Measurements from ENCODE around the gene USPL1.
A peak's percentile ranks its signal among the peaks of the same experiment; 100 is the strongest.
"Not testable (repeated sequence)": the region's sequence is repeated elsewhere in the genome, so short reads cannot be mapped to it uniquely, and the experiment has no call there.

Gene USPL1

DNA sequence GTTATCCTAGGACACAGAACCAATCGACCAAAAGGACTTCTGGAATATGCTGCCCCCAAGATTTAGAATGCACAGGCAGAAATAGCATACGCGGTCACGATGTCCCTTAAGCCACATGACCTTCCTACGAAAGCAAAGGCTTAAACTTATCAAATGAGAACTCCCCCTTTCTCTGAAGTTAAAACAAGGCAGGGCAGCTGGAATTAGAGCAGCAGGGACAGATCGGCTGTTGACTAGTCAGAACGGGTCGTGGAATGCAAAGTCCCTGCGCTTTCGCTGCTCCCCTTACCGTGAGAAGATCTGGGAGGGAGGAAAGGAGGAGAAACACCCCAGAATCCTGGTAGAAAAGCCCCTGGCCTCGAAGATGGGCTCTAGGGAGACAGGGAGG, 799 bp upstream of the USPL1 start:
- peak; percentile 76 to 79 for DNase-seq

DNA sequence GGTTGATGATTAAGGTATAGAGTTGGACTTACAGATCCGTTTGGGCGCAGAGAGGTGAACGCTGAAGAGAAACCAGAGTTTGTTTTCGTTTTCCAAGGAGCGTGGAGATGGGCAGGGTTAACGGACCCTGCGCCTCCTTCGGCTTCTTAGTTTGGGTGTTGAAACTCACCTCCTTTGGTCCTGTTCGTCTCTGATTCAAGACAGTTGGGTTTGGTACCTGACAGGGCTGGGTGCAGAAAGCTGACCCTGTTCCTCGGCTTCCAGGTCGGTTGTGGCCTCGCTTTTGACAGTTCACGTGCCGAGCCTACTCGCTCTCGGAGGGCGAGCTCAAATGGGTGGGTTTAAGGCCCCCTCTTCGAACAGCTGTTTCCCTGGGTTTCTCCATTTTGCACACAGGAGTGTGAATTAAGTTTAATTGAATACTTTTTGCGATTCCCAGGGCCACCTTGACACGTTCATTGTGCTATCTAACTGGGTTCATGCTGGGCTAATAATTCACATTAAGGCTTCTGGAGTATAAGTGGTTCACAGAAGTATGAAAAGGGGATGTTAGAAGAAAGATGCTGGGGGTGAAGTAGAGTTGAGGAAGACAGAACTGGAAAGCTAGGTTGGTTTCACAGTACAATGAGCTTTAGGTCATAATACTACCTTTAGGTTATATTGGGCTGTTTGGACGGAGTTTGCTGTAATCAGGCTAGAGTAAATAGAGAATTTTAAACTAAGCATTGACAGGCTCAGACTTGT, 638 bp downstream of the USPL1 start:
- DNase-seq, result peak in 1 of 2 donors; percentile 31

DNA sequence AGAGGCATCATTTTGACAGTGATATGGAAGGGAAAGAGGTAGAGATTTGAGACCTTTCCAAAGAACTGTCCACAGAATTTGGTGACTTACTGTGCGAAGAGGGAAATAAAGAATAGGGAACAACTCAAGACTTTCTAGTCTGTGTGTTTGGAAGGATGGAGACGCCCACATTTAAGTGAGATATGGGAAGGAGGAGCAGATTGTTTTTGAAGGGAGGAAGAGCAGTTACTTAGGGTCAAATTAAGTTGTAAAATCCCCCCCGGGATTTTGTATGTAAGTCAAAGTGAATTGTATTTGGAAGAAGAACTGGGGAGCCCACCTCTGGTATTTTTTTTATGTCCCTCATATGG, 1.2 kb downstream of the USPL1 start:
- DNase-seq, result no peak

DNA sequence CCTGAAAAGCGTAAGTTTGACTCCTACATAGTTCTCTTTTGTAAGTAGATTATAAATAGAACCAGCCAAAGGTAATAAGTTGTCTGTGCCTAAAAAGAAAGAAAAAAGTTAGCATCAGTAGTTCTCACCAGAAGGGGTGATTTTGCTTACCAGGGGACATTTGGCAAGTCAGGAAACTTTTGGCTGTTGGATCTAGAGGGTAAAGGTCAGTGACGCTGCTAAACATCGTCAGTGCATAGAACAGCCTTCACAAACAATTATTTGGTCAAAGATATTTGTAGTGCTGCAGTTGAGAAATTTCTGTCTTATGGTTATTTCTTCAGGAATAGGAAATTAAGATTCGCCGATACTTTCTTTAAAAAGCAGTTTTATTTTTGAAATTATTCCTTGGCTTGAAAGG, 2.0 kb downstream of the USPL1 start:
- no peak for DNase-seq

DNA sequence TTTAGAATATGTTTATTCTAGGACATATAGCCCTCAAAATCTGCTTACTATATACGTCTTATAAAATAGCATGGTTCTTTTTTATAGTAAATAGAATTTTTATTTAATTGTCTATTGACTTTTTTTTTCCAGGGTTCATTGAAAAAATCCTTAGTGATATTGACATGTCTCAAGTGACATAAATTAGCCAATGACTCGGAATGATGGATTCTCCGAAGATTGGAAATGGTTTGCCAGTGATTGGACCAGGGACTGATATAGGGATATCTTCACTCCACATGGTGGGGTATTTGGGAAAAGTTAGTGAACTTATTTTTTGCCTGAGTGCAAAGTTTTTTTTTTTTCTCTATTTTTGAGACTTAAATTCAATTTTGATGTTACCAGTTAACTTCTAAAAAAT, 3.2 kb downstream of the USPL1 start:
- no peak for DNase-seq

DNA sequence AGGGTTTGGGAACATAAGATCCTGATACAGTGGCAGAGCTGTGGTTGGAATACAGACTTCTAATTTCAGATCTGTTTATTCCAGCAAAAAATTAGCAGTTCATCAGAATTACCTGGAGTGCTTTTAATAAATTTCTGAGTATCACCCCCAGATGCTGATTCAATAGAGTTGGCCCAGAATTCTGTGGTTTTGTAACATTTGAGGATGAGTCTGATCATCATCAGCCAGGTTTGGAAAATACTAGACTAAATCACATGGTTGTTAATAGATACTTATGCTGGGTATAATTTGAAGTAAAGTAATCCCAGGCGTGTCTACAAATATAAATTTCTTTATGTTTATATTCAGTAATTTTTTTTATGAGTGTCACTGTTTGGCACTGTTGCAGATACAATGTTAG, 4.8 kb downstream of the USPL1 start:
- DNase-seq, result no peak

DNA sequence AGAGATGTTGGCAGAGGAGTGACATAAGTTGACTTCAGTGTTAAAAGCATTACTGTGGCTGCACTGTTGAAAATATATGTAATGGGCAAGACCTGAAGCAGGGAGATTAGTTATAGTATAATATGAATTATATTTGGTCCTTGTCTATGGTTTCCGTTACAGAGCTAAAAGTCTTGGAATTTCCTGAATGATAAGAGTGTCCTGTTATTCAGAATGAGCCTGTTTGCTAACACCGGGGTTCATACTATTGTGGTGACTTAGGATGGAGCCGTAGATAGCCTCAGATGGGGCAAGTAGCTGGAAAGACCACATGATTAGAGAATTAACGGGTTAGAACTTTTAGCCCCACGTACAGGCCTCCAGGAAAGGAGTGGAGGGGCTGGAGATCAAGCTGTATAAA, 5.7 kb downstream of the USPL1 start:
- DNase-seq, result no peak

DNA sequence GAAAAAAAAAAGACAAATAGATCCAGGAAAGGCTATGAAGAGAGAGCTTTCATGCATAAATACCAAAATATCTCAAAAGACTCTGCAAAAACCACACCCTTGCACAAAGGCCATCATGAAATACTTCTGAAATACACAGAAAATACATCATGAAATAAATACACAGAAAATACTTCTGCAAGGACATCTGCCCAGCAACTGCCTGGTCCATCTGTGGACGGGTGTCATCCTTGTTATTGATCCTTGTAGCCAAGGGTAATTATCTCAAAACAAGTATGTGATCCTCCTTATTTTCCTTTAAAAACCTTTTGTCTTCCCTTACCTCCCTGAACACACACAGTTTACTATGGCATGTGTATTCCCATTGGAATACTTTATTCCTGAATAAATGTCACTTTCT, 6.9 kb downstream of the USPL1 start:
- no peak for DNase-seq

DNA sequence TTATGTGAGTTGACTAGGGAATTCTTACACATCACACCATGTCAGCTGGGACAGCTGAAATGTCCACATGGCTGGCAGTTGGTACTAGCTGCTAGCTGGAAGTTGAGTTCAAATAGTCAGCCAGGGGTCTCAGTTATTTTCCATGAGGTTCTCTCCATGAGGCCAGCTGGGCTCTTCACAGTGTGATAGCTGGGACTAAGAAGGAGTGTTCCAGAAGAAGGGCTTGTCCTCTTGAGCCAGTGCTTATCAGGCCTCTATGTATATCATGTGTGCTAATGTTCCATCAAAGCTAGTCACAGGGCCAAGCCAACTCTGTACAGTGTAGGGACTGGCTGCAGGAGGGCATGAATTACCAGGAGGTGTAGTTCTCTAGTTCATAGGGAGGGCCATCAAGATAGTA, 11.8 kb downstream of the USPL1 start:
- DNase-seq, result no peak

DNA sequence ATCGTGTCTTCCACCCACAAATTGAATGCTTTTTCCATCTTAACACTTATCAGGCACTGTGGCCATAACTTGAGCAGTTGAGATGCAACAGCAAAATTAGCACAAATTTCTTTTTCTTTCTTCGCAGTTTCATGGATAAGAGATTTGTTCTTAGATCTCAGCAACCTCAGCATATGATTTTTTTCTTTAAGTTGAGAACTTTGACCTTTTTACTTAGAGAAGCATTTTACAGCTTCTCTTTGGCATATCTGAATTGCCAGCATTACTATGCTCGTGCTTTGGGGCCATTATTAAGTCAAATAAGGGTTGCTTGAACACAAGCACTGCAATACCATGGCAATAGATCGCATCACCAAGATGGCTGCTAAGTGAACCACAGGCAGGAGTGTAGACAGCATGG, 16.1 kb downstream of the USPL1 start:
- no peak for DNase-seq

DNA sequence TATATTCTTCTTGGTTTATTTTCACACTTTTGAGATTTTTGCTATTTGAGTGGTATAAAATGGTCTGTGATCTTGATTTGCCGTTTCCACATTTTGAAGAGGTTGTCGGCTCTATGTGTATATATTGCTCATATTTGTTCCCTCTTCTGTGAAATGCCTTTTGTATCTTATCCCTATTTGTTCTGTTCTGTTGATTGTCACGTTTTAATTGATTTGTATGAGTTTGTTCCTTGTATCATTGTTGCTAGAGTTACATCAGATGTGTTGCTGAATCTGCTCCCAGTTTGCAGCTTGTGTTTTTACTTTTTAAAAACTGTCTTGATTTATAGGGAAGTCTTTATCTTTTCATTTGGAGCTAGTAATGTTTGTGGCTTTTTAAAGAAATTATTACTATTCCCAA, 17.1 kb downstream of the USPL1 start:
- no peak for DNase-seq

DNA sequence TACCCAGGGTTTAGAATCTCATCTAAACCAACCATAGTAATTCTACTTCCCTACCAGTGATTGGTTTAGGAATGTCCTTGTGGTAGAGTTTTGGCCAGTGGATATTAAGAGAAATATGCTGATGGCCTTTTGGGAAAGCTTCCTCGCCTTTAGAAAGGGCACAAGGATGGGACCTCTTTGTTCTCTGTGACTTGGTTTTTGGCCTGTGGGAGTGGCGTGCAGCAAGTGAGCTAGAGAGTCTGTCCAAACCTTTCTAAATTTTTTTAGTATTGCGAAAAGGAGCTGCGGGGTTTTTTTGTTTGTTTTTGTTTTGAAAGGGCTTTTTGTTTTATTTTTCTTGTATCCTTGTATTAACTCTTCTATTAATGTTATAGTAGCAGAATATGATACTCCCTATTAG, 20.6 kb downstream of the USPL1 start:
- no peak for DNase-seq

DNA sequence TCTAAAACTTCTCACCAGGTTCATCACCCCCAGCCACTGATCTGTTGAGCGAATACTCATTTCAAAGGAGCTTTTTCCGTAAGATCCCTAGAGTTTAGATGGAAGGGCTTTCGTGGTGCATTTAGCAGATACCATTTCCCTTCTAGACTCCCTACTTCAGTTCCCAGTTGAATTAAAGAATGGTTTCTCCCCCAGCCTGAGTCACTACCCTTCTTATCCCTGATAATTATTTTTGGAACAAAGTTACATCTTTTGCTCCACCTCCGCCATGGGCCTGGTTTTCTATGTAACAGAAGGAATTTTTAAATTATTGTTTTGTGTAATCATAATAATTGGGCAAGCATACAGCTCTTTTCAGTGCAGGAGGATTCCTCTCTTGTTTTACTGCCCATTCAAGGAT, 22.0 kb downstream of the USPL1 start:
- no peak for DNase-seq

DNA sequence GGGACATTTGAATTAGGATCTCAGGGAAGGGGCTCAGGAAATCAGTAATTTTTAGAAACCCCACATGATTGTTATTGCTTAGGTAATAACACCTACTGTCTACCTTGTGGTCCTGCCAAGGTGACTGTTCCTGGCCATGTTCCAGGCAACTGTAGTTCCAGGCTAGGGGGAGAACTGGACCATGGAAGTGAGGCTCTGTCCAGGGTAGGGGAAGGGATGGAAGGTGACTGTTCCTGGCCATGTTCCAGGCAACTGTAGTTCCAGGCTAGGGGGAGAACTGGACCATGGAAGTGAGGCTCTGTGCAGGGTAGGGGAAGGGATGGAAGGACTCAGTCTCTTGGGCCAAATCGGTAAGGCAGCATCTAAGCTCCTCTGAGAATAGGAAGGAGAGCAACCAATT, 23.5 kb downstream of the USPL1 start:
- DNase-seq, result not testable (repeated sequence)

DNA sequence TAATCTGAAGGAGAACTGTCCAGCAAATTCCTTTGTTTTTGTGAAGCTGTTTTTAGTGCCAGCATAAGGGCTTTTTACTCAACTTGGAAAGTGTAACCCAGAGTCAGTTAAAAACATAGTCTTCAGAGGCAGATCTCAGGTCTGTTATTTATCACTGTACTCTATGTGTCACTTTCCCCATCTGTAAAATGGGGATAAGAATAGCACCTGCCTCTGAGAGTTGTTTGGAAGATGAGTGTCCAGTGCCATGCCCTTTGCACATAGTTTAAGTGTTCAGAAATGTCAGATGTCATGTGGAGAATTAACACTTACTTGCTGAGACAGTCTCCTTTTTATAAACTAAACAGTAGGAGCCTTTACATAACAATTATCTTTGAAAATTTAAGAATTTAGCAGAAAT, 27.9 kb downstream of the USPL1 start:
- DNase-seq, result no peak

DNA sequence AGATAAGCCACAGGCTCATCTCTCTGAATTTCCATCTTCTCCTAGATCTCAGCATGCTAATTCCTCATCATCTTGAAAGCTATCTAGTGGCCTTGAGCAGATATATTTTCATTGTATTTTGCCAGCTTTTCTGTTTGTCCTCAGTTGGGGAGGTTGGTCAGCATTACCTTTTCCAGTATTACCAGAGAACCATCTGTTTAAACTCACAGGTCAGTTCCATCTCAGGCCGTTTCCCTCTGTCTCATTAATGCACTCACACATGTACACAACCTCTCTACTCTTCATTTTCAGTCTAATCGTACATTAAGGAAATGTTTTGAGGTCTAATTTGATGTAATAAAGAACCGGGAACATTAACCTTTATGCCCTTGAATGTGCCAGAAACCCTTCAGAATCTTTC, 29.7 kb downstream of the USPL1 start:
- DNase-seq, result no peak

DNA sequence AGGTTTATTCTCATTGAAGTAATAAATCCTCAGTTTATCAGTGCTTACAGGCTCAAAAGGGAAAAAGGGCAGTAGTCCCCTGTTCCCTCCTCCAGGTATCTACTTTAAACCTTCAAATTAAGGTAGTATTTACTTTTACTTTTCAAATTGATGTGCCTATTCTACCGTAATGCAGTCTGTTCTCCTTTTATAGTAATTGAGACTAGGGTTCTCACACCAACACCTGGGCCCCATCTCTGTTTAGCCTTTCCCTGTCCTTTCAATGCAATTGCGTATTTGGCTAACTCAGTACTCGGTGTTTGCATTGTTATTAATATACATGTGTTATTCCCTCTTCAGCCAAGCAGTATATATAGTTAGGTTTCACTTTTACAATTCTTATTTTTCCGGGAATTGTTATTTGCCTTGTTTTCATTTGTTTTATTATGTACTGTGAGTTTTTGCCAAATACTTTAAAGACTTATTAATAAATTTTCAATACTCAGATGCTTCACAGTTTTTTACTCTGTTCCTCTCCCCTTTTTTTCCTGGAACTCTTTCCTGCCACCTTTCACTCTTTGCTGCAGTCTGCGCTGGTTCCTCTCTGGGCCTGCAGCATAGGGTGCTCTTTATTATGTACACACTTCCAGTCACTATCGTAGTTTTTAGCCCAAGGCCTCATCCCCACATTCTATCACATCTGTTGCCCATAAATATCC, 30.3 kb downstream of the USPL1 start:
- DNase-seq, result no peak

DNA sequence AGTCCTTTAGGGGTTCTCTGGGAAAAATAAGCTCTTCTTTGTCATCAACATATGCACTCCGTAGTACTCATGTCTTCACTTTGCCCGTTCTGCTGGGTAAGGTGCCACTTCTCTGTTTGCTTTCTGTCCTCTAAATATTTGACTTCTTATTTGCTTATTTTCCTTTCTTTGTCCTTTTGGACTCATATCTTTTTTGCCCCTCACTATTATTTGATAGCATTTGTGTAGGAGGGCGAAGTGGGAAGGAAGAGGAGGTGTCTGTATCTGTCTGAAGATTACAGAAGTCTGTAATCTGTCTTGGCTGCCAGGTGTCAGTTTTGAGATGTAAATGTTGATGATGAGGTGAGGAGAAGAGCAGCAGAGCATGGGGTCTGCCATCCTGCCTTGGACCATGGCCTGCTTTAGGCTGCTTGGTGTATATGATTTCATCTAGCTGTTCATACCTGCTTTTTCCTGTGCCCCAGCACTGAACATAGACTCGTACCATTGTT, 30.8 kb downstream of the USPL1 start:
- no peak for DNase-seq

DNA sequence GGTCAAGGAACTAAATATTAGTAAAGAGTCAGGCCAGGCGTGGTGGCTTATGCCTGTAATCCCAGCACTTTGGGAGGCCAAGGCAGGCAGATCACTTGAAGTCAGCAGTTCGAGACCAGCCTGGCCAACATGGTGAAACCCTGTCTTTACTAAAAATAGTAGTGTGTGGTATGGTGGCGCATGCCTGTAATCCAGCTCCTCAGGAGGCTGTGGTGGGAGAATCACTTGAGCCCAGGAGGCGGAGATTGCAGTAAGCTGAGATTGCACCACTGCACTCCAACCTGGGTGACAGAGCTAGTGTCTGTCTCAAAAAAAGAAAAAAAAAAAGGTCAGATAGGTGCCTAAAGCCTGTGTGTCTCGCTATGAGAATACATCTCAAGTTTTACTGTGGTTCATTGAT, 33.9 kb downstream of the USPL1 start:
- not testable (repeated sequence) for DNase-seq

DNA sequence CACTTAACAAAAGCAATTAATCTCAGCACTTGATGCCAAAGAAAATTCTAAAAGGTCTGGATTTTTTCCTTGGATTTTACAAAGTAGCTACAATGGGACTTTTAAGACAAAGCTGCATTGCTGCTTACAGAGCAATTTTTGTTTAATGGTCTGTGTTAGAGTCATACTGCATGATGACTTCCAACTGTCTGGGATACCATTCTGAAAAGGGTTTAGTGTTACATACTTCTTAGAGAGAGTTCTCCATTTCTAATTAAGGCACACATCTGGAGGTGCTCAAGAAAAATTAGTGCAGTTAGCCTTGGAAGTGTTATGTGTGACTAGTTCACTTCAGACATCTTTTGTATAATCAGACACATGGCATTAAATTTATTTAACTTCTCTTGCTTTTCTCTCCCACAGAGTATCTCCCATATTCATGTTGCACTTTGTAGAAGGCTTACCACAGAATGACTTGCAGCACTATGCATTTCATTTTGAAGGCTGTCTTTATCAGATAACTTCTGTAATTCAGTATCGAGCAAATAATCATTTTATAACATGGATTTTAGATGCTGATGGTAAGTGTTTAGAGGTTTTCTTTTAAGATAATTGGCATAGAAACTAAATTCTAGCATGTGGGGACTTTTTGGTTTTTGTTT, 35.1 kb downstream of the USPL1 start:
- DNase-seq, result no peak

DNA sequence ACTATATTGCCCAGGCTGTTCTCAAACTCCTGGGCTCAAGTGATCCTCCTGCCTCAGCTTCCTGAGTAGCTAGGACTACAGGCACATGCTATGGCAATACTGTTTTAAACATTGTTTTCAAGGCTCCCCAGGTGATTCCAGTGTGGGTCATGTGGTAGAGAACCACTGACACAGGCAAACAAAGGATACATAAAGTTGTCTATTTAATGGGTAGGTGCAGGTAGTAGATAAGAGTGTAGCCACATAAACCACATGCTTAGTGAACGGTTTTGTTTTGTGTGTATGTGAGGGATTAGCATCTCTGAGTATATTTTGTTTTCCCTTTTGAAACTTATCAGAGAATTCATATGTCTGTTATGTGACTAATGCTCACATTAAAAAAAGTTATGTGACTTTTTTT, 36.7 kb downstream of the USPL1 start:
- peak in 1 of 2 donors; percentile 44 for DNase-seq

DNA sequence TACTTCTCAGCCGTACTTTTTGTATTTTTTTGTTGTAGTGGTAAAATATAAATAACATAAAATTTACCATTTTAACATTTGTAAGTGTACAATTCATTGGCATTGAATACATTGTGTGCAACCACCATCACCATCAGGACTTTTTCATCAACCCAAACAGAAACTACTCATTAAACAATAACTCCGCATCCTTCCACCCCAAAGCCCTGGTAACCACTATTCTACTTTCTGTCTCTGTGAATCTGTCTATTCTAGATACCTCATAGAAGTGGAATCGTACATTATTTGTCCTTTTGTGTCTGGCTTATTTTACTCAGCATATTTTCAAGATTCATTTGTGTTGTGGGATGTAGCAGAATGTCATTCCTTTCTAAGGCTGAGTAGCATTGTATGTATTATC, 38.5 kb downstream of the USPL1 start:
- DNase-seq, result no peak

DNA sequence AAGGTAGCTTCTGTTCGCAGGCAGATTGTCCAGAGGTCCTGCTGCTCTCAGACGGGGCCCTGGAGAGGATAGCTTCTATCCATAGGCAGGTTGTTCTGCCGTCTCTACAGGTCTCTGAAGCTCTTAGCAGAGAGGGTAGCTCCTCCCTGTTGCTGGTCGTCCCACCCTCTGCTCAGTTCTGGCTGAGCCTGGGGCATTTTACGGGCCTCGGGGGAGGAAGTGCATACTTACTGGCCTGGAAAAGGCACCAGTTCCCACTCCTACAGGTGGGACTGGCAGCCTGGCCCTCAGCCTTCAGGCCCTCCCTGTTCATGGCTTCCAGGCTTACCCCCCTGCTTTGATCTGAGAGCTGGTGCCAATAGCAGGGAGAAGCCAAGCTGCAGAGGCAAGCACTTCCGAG, 42.3 kb downstream of the USPL1 start:
- no peak for DNase-seq

DNA sequence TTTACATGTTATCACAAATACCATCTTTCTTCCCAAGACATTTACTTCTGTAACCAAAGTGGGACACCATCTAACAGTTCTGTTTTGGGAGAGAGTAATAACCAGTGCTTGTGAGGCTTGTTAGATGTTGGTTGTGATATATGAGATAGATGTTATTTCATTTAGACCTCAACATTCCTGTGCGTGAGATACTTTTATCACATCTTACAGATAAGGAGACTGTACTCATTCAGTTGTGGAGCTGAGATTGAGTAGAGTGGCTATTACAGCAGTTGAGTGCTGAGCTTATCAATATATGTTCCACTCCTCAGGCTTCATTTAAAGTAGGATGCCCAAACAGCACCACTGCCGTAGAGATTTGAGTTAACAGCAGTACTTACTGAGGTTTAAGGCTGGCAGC, 43.1 kb downstream of the USPL1 start:
- DNase-seq, result no peak

Data from CD4-positive, alpha-beta T cell treated with Interleukin-1 beta for 1 hour (primary cell).